ENCODE data around the gene CACNA2D3.

CACNA2D3 gene

GRCh38 chr3:54217828-54218227 is 95.5 kb downstream of the CACNA2D3 start:
- DNase-seq (ENCODE audit: low spot score) = no peak

GRCh38 chr3:54222316-54222715 is 100.0 kb downstream of the CACNA2D3 start:
- DNase-seq (ENCODE audit: low spot score) = no peak

DNA sequence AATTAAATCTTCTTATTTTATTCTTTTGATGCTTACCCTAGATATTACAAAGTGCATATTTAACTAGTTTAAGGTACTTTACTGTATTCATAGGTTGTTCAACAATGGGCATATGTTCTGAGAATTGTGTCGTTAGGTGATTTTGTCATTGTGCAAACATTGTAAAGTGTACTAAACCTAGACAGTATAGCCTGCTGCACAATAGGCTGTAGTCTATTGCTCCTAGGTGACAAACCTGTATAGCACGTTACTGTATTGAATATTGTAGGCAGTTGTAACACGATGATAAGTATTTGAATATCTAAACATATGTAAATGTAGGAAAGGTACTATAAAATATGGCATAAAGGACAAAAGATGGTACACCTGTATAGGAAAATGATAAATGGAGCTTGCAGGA is 100.7 kb downstream of the CACNA2D3 start:
- DNase-seq (ENCODE audit: low spot score) = no peak

GRCh38 chr3:54225841-54226528 is 103.6 kb downstream of the CACNA2D3 start:
- no peak for DNase-seq (ENCODE audit: low spot score)

DNA sequence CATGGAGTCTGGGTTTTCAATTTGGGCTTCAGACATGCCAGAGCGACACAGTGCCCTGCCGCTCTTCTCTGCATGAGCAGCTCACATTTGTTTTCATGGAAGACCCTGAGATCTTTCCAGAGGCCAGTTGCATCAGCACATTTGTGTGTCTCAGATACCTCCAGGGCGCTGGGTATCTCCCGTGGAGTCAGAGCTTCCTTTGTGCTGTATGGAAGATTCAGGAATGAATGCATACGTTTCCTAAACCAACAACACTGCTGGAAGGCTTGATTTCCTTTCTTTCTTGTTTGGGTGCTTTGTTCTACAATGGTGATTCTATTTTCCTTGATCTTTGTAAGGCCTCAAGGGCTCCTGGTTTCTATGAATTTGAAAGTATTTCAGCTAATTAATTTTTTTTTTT is 106.5 kb downstream of the CACNA2D3 start:
- no peak for DNase-seq (ENCODE audit: low spot score)

GRCh38 chr3:54232618-54233017 is 110.3 kb downstream of the CACNA2D3 start:
- DNase-seq (ENCODE audit: low spot score) = no peak

- no peak for DNase-seq (ENCODE audit: low spot score)
These were observed 113.6 kb downstream of the CACNA2D3 start for GRCh38 chr3:54235998-54236397.

DNA sequence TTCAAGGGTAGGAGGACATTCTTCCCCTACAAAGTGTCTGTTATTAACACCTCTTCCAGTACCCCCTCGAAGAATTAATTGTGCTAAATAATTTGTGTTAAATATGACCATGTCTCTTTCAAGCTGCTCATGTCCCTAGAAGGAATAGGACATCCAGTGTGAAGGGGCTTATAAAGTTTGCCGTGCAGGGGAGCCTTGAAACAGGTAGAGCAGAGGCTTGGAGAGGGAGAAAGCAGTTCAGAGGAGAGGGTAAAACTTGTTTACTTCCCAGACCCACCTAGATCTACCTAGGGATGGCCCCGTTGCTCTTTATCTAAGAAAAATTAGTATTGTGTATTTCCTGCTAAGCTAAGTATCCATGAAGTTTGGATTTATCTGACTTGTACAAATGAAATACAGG is 114.8 kb downstream of the CACNA2D3 start:
- DNase-seq (ENCODE audit: low spot score) = no peak

DNA sequence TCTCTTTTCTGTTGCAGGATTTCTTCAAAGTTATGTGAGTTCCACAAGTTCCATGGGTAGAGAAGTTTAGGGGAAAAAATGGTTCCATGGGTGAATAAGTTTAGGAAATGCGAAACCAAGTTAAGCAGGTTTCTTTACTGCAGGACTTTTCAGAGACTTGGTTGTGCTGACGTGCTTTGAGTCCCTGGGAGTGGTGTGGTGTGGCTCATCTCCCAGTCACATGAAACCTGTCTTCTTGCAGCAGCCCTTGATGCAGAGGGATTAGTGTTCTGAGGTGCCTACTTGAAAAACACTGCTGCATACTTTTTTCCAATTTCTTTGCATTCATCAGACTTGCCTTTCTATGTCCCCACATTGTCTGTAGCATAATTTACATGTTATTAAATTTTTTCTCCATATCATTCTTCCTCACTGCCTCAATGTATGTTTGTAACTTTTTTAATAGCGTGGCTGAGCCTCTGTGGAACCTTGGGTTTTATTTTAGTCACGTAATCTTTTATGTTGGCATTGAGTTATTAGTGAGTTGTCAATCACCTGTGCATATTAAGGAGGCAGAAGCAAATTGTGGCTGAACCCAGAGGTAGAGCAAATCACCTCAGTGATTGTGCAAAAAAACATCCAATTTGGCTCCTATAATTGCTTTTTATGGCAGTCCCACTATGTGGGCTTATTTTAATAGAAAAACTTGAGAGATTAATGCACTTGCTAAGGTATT is 115.6 kb downstream of the CACNA2D3 start:
- DNase-seq (ENCODE audit: low spot score) = no peak

GRCh38 chr3:54240309-54240708 is 118.0 kb downstream of the CACNA2D3 start:
- DNase-seq (ENCODE audit: low spot score) = no peak

DNA sequence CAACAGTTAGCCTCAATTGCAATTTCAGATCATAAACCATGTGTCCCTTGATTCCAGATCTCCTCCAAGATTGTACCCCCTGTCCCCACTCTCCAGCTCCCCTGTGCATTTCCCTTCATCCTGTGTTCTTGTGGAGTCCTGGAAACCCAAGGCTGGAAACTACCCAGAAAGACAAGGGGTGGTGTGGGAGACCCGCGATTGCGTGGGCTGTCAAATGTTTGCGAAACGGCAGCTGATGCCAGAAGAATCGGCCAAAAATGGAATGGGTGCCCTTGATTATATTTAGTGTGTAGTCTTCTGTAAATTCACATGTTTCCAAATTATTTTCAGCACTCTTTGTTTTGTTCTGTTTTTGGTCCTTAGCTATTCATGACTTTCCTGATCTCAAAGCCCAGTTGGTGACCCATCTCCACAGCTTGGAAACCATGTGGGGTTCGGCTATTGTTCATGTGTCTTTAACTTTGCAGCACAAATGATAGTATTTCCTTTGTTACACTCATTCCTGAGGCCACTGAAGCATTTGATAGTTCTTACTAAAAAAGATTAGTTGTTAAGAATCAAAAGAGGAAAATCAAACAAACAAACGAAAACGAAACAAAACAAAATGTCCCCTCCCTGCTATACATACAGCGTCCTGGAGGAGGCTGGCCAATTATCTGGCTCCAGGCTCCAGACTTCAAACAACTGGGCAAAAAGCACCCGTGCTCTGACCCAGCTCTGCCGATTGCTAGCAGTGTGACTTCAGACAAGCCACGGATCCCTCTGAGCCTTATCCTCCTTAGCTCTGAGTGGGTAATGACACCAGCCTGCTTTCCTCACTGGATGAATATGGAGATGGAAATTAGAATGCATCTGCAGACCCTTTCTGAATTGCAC is 120.9 kb downstream of the CACNA2D3 start:
- DNase-seq (ENCODE audit: low spot score) = peak; percentile 25

- DNase-seq (ENCODE audit: low spot score) = no peak
These were observed 121.8 kb downstream of the CACNA2D3 start for GRCh38 chr3:54243960-54244682.

- no peak for DNase-seq (ENCODE audit: low spot score)
These were observed 129.4 kb downstream of the CACNA2D3 start for GRCh38 chr3:54251705-54252104.

DNA sequence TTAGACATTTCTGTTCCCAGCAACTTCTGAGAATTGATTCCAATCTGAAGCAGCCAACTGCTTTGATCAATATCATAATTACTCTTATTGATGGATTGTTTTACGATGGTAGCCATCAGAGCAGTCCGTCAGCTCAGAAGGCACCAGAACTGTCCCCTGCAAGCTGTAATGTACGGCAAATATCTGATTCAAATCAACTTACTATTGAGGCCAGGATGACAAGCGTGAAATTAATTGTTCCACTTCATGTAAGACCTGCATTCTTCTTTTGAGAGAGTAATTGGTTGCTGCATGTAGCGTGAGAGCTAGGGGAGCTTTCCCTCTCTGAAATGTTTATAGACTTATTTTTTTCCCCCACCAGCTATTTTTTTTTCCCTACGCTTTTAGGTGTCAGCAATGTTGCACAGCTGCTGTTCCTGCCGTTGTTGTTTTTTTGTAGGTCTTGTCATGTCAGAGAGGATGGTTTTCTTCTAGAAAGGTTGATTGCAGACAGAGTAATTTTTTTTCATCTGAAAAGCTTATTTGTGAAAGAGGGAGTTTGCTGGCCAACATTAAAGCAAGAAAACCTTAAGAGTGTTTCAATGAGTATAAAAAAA is 134.9 kb downstream of the CACNA2D3 start:
- DNase-seq (ENCODE audit: low spot score) = no peak

GRCh38 chr3:54259636-54260035 is 137.3 kb downstream of the CACNA2D3 start:
- DNase-seq (ENCODE audit: low spot score) = no peak

- DNase-seq (ENCODE audit: low spot score) = no peak
These were observed 138.8 kb downstream of the CACNA2D3 start for GRCh38 chr3:54261141-54261540.

DNA sequence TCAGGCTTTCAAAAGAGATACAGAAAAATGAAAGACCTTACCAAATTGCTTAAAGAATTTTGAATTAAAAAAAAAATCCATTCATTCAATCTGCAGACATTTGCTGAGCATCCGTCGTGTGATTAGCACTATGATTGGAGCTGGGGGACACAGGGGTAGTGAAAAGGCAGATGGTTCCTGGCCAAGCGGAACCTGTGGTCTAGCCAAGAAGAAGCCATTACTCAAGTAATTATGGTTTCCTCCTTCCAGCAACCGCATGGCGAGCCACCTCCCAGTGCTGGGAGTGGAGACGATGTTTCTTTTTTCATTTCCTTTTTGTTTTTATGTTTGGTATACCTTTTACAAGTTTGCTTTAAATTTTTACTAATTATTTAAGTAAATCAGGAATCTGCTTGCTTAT is 140.2 kb downstream of the CACNA2D3 start:
- no peak for DNase-seq (ENCODE audit: low spot score)

GRCh38 chr3:54262946-54263345 is 140.6 kb downstream of the CACNA2D3 start:
- no peak for DNase-seq (ENCODE audit: low spot score)

- DNase-seq (ENCODE audit: low spot score) = no peak
These were observed 141.7 kb downstream of the CACNA2D3 start for GRCh38 chr3:54264050-54264449.

- DNase-seq (ENCODE audit: low spot score) = no peak
These were observed 148.6 kb downstream of the CACNA2D3 start for GRCh38 chr3:54270816-54271526.

DNA sequence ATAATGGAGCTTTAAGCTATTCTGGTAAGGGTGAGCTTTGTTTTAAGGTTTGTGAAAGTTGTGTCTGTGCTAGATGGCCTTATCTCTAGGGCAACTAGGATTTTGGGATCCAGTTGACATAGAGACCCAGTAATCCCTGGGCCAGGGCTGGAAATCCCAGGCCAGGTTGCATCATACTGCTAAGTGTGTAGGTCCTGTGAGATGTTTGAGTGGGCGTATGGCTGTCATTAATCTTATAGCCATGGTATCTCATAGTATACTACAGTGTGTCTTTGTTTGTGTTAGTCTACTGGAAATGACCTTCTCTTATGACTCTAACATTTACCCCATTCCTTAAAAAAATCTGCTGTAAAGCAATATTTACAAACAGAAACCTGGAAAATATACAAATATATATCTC is 151.4 kb downstream of the CACNA2D3 start:
- no peak for DNase-seq (ENCODE audit: low spot score)
